HepG2 (cell line): Measurements from ENCODE around the gene ZNF385B. TPM values are rescaled to one million over a fixed set of nuclear protein-coding genes. Genes with fewer than 3 reads are reported as not detected.

ENCODE experiments used
- ATAC-seq: fragments of 200-7000 bp; cut with Tn5 transposase; 3 replicates; pipeline ENCODE4 v1.9.1; 2020; ENCODE audit warnings: mild to moderate bottlenecking, moderate library complexity
- BruUV-seq: library from RNA; stranded (reverse); fragments of 400-500 nt; replicated peaks from 2 replicates; lab custom pipeline; 2021; lab: Mats Ljungman, UMichigan
- CTCF ChIA-PET: fragments of 300-600 bp; formaldehyde crosslinking; extraction: SDS; loops from one replicate; lab custom pipeline; 2021; ENCODE audit warnings: low total read pairs, inconsistent platforms, low intra/inter-chr PET ratio; lab: Yijun Ruan, JAX
- POLR2A ChIA-PET: fragments of 350-600 bp; sonication (Branson Sonifier 250); formaldehyde crosslinking; loops from one replicate; lab custom pipeline; 2020; ENCODE audit warnings: antibody characterized with exemption, inconsistent platforms; lab: Yijun Ruan, JAX
- DNase-seq: peaks from one replicate; pipeline ENCODE4 v3.0.0-alpha.2; 2015; ENCODE audit warnings: low spot score
- FAIRE-seq: peaks from 3 replicates; lab custom pipeline; 2011; peaks lifted over from hg19 to GRCh38; lab: Jason Lieb, UNC
- H2AFZ ChIP-seq: one replicate; pipeline ENCODE4 v1.6.1; 2011; ENCODE audit warnings: low read length, inconsistent platforms
- H3K27ac ChIP-seq: fragments of 300-600 bp; 3 replicates; pipeline ENCODE4 v1.8.0; 2011; ENCODE audit warnings: mixed run types, mild to moderate bottlenecking, mixed read lengths, low read length, inconsistent platforms; ENCODE audit not compliant: insufficient read depth; ENCODE audit errors: extremely low read length
- H3K27me3 ChIP-seq, 2 experiments: fragments of 200-600 bp in 1 of 2; 2 replicates in 1 of 2; 3 replicates in 1 of 2; pipeline versions ENCODE4 v1.6.0 to v1.8.0; 2011; ENCODE audit warnings: low read length in 2 of 2, mild to moderate bottlenecking in 2 of 2, moderate library complexity in 2 of 2, inconsistent platforms in 1 of 2; ENCODE audit not compliant: insufficient read depth in 2 of 2, control insufficient read depth in 1 of 2
- H3K36me3 ChIP-seq, 2 experiments: fragments of 200-600 bp in 1 of 2; replicated peaks in 1 of 2; 2 replicates in 1 of 2; 3 replicates in 1 of 2; pipeline versions ENCODE4 v1.5.1 to v1.8.0; 2011; ENCODE audit warnings: low read length in 2 of 2, inconsistent platforms in 1 of 2; ENCODE audit not compliant: insufficient read depth in 2 of 2, control insufficient read depth in 1 of 2
- H3K4me1 ChIP-seq: 2 replicates; pipeline ENCODE4 v1.5.1; 2012; ENCODE audit warnings: low read length, inconsistent platforms; ENCODE audit not compliant: insufficient read depth
- H3K4me2 ChIP-seq: 2 replicates; pipeline ENCODE4 v1.6.0; 2011; ENCODE audit warnings: low read depth, low read length, inconsistent platforms
- H3K4me3 ChIP-seq, 3 experiments: fragments of 200-600 bp in 1 of 3; sonication (generic), shearing (Covaris generic) in 1 of 3; replicated peaks in 1 of 3; 2 replicates each; pipeline ENCODE4 v1.5.1; 2011 to 2016; ENCODE audit warnings: low read length in 3 of 3, inconsistent platforms in 2 of 3, low read depth in 2 of 3, mild to moderate bottlenecking in 2 of 3, control low read depth in 1 of 3, mixed read lengths in 1 of 3; ENCODE audit not compliant: insufficient read depth in 1 of 3
- H3K79me2 ChIP-seq: one replicate; pipeline ENCODE4 v1.6.1; 2011; ENCODE audit warnings: low read length, inconsistent platforms; ENCODE audit not compliant: insufficient read depth
- H3K9ac ChIP-seq: 2 replicates; pipeline ENCODE4 v1.6.0; 2011; ENCODE audit warnings: mild to moderate bottlenecking, low read depth, low read length, inconsistent platforms; ENCODE audit not compliant: insufficient read depth
- H3K9me3 ChIP-seq: 2 replicates; pipeline ENCODE4 v1.5.1; 2012; ENCODE audit warnings: mild to moderate bottlenecking, low read length
- H4K20me1 ChIP-seq: 2 replicates; pipeline ENCODE4 v1.6.0; 2011; ENCODE audit warnings: inconsistent platforms, mild to moderate bottlenecking, low read length, moderate library complexity; ENCODE audit not compliant: insufficient read depth
- E2F1 ChIP-seq: sonication (generic); formaldehyde crosslinking; IDR thresholded peaks from 2 replicates; pipeline ENCODE4 v1.5.0; 2020; ENCODE audit warnings: missing genetic modification reagents
- E2F5 ChIP-seq: sonication (generic); formaldehyde crosslinking; conservative IDR thresholded peaks from 2 replicates; pipeline ENCODE4 v1.4.0; 2020; ENCODE audit warnings: missing genetic modification reagents
- FOXP1 ChIP-seq, 2 experiments: fragments of 450-650 bp in 1 of 2; IDR thresholded peaks; 2 replicates each; pipeline ENCODE4 v1.6.1; 2017 to 2018; ENCODE audit warnings: antibody characterized with exemption in 1 of 2
- HHEX ChIP-seq: IDR thresholded peaks from 2 replicates; pipeline ENCODE4 v1.6.1; 2016; ENCODE audit warnings: control low read depth
- KDM5A ChIP-seq: fragments of 200-600 bp; sonication (generic); IDR thresholded peaks from 2 replicates; pipeline ENCODE4 v1.7.0; 2018; ENCODE audit warnings: antibody characterized with exemption, mild to moderate bottlenecking, low read length, borderline replicate concordance
- ZBTB4 ChIP-seq: sonication (generic); formaldehyde crosslinking; IDR thresholded peaks from 2 replicates; pipeline ENCODE4 v1.4.0; 2020; ENCODE audit warnings: missing genetic modification reagents, mild to moderate bottlenecking, borderline replicate concordance
- ZNF629 ChIP-seq: sonication (generic); formaldehyde crosslinking; conservative IDR thresholded peaks from 2 replicates; pipeline ENCODE4 v1.5.0; 2020; ENCODE audit warnings: missing genetic modification reagents
- WGBS: methylation state at CpG from one replicate; pipeline ENCODE4 v1.1.6; 2017; ENCODE audit warnings: low lambda C conversion rate; 5-methylcytosine and 5-hydroxymethylcytosine counted together
- in situ Hi-C: cut with HindIII; loops from 2 replicates; pipeline ENCODE4 v1.10.0; 2017; ENCODE audit warnings: low pct_unique_long_range_greater_than_20kb; ENCODE audit not compliant: extremely low pct_ligation_motif_present
- intact Hi-C: fragments of 100-400 bp; cut with micrococcal nuclease; formaldehyde crosslinking; loops from one replicate; pipeline ENCODE4 v1.10.0; 2022; ENCODE audit not compliant: unreplicated experiment
- polyA plus RNA-seq, 8 experiments: library from polyadenylated mRNA; depleted of rRNA in 3 of 8; stranded (reverse) in 7 of 8; unstranded in 1 of 8; fragments of >200 nt; fragmentation: Illumina TruSeq in 4 of 8; extraction: Trizol in 4 of 8; gene quantifications; 2 replicates each; pipeline versions ENCODE4 v1.2.1 to v1.2.3, GENCODE V29; 2011 to 2016; ENCODE audit warnings: low read depth in 4 of 8, missing spikeins in 1 of 8, mixed read lengths in 1 of 8; ENCODE audit not compliant: insufficient read depth in 1 of 8
- total RNA-seq, 5 experiments: library from RNA; depleted of rRNA; stranded (reverse); fragments of >200 nt; fragmentation: Illumina TruSeq; extraction: Trizol; gene quantifications; 2 replicates each; pipeline ENCODE4 v1.2.3, GENCODE V29; 2016; ENCODE audit warnings: low read depth in 1 of 5

Gene ZNF385B
- total and polyA plus RNA-seq, 2 of the 13 experiments (the other 11 are each of a cell fraction or from before 2014, with no cell fraction given): 3.3 to 6.7 TPM

- intact Hi-C loops: no loop called here
- WGBS: 4% methylated on average over 2 of the region's 2 CpGs
- ChIA-PET POLR2A (no interaction called here), CTCF (no interaction called here)
- Histone ChIP-seq H3K4me2 (no peak overlapping the region), H3K9ac (no peak overlapping the region), H3K36me3 (no peaks in the 10 kb centered on the region), H3K79me2 (no peaks in the 10 kb centered on the region), H4K20me1 (no peaks in the 10 kb centered on the region), H3K4me1 (no peaks in the 10 kb centered on the region), H3K4me3 (no peak overlapping the region), H3K27me3 (no peaks in the 10 kb centered on the region), H3K27ac (no peak overlapping the region), H2AFZ (no peak overlapping the region), H3K9me3 (no peaks in the 10 kb centered on the region)
- in situ Hi-C loops: no loop called here
- DNase-seq (no peak), FAIRE-seq (no peak), ATAC-seq (no peak)
- no TSS peak for BruUV-seq
- TF ChIP-seq ZNF629 (no peak), HHEX (CRISPR knock-in tag) (no peak), ZBTB4 (CRISPR knock-in tag) (no peak), E2F1 (CRISPR knock-in tag) (no peak), E2F5 (no peak), KDM5A (no peak), FOXP1 (IDR thresholded peaks at IDR 0.05) (no peak), FOXP1 (CRISPR knock-in tag; IDR thresholded peaks at IDR 0.05) (no peak)
Observed at GRCh38 chr2:179417436-179417949, 443.9 kb downstream of the ZNF385B start.
